ENCODE data around the gene TXNDC11.

The TXNDC11 gene

GRCh38 chr16:11640987-11641817 is 101.5 kb downstream of the TXNDC11 start:
- H3K4me1 ChIP-seq (ENCODE audit: insufficient read depth, insufficient read length) = peaks cover 10% of the 10 kb centered on the region
- TF ChIP-seq SUZ12 (IDR thresholded peaks at IDR 0.05; ENCODE audit: extremely low read depth, insufficient read depth, insufficient read length) (no peak), ZNF274 (IDR thresholded peaks at IDR 0.05; ENCODE audit: low read depth, low read length) (no peak), YY1 (IDR thresholded peaks at IDR 0.05; ENCODE audit: insufficient read depth, insufficient read length) (no peak)

GRCh38 chr16:11639925-11640899 is 102.4 kb downstream of the TXNDC11 start:
- DNase-seq (ENCODE audit: low read depth, low spot score) = peak; percentile 71
- H3K4me3 ChIP-seq (ENCODE audit: insufficient read length, low read depth) = no peak overlapping the region
- H3K4me1 ChIP-seq (ENCODE audit: insufficient read depth, insufficient read length) = peaks cover 20% of the 10 kb centered on the region
- peak overlapping the region; percentile 32 for H3K9ac ChIP-seq (ENCODE audit: insufficient read length, low read depth)
- TF ChIP-seq ZNF274 (IDR thresholded peaks at IDR 0.05; ENCODE audit: low read depth, low read length) = no peak
- no peak for TF ChIP-seq YY1 (IDR thresholded peaks at IDR 0.05; ENCODE audit: insufficient read depth, insufficient read length)
- no peak for TF ChIP-seq SUZ12 (IDR thresholded peaks at IDR 0.05; ENCODE audit: extremely low read depth, insufficient read depth, insufficient read length)
- no peaks in the 10 kb centered on the region for H3K9me3 ChIP-seq (ENCODE audit: insufficient read depth, low read length)
- no peaks in the 10 kb centered on the region for H3K36me3 ChIP-seq (ENCODE audit: insufficient read depth, insufficient read length, low read length)
- H3K27me3 ChIP-seq (ENCODE audit: insufficient read depth, insufficient read length) = no peaks in the 10 kb centered on the region

More at GRCh38 chr16:11640987-11641817, 101.5 kb downstream of the TXNDC11 start:
- DNase-seq (ENCODE audit: low read depth, low spot score) = peak; percentile 20
- Histone ChIP-seq H3K27me3 (ENCODE audit: insufficient read depth, insufficient read length) (no peaks in the 10 kb centered on the region), H3K9me3 (ENCODE audit: insufficient read depth, low read length) (no peaks in the 10 kb centered on the region), H3K36me3 (ENCODE audit: insufficient read depth, insufficient read length, low read length) (no peaks in the 10 kb centered on the region), H3K4me3 (ENCODE audit: insufficient read length, low read depth) (no peak overlapping the region), H3K9ac (ENCODE audit: insufficient read length, low read depth) (peak overlapping the region; percentile 63)

- no peak overlapping the region for H3K4me3 ChIP-seq (ENCODE audit: insufficient read length, low read depth)
- peaks cover 22% of the 10 kb centered on the region for H3K4me1 ChIP-seq (ENCODE audit: insufficient read depth, insufficient read length)
- no peaks in the 10 kb centered on the region for H3K27me3 ChIP-seq (ENCODE audit: insufficient read depth, insufficient read length)
- no peaks in the 10 kb centered on the region for H3K9me3 ChIP-seq (ENCODE audit: insufficient read depth, low read length)
- no peak overlapping the region for H3K9ac ChIP-seq (ENCODE audit: insufficient read length, low read depth)
- no peak for DNase-seq (ENCODE audit: low read depth, low spot score)
- no peak for TF ChIP-seq ZNF274 (IDR thresholded peaks at IDR 0.05; ENCODE audit: low read depth, low read length)
- no peak for TF ChIP-seq YY1 (IDR thresholded peaks at IDR 0.05; ENCODE audit: insufficient read depth, insufficient read length)
- no peak for TF ChIP-seq SUZ12 (IDR thresholded peaks at IDR 0.05; ENCODE audit: extremely low read depth, insufficient read depth, insufficient read length)
- no peaks in the 10 kb centered on the region for H3K36me3 ChIP-seq (ENCODE audit: insufficient read depth, insufficient read length, low read length)
Measured at GRCh38 chr16:11639008-11639562, 103.6 kb downstream of the TXNDC11 start.

- no peaks in the 10 kb centered on the region for H3K9me3 ChIP-seq (ENCODE audit: insufficient read depth, low read length)
- TF ChIP-seq ZNF274 (IDR thresholded peaks at IDR 0.05; ENCODE audit: low read depth, low read length) (no peak), YY1 (IDR thresholded peaks at IDR 0.05; ENCODE audit: insufficient read depth, insufficient read length) (no peak), SUZ12 (IDR thresholded peaks at IDR 0.05; ENCODE audit: extremely low read depth, insufficient read depth, insufficient read length) (no peak)
- no peak overlapping the region for H3K9ac ChIP-seq (ENCODE audit: insufficient read length, low read depth)
- H3K4me3 ChIP-seq (ENCODE audit: insufficient read length, low read depth) = no peak overlapping the region
- DNase-seq (ENCODE audit: low read depth, low spot score) = no peak
- H3K4me1 ChIP-seq (ENCODE audit: insufficient read depth, insufficient read length) = peaks cover 20% of the 10 kb centered on the region
- no peaks in the 10 kb centered on the region for H3K36me3 ChIP-seq (ENCODE audit: insufficient read depth, insufficient read length, low read length)
- no peaks in the 10 kb centered on the region for H3K27me3 ChIP-seq (ENCODE audit: insufficient read depth, insufficient read length)
Measured at GRCh38 chr16:11638140-11638539, 104.5 kb downstream of the TXNDC11 start.

GRCh38 chr16:11637320-11637719 is 105.3 kb downstream of the TXNDC11 start:
- H3K4me1 ChIP-seq (ENCODE audit: insufficient read depth, insufficient read length) = peaks cover 26% of the 10 kb centered on the region
- DNase-seq (ENCODE audit: low read depth, low spot score) = no peak
- no peaks in the 10 kb centered on the region for H3K36me3 ChIP-seq (ENCODE audit: insufficient read depth, insufficient read length, low read length)
- TF ChIP-seq ZNF274 (IDR thresholded peaks at IDR 0.05; ENCODE audit: low read depth, low read length) (no peak), SUZ12 (IDR thresholded peaks at IDR 0.05; ENCODE audit: extremely low read depth, insufficient read depth, insufficient read length) (no peak), YY1 (IDR thresholded peaks at IDR 0.05; ENCODE audit: insufficient read depth, insufficient read length) (no peak)
- no peak overlapping the region for H3K9ac ChIP-seq (ENCODE audit: insufficient read length, low read depth)
- no peaks in the 10 kb centered on the region for H3K9me3 ChIP-seq (ENCODE audit: insufficient read depth, low read length)
- no peaks in the 10 kb centered on the region for H3K27me3 ChIP-seq (ENCODE audit: insufficient read depth, insufficient read length)
- no peak overlapping the region for H3K4me3 ChIP-seq (ENCODE audit: insufficient read length, low read depth)

GRCh38 chr16:11636172-11636721 is 106.4 kb downstream of the TXNDC11 start:
- no peak for TF ChIP-seq ZNF274 (IDR thresholded peaks at IDR 0.05; ENCODE audit: low read depth, low read length)
- no peak for TF ChIP-seq SUZ12 (IDR thresholded peaks at IDR 0.05; ENCODE audit: extremely low read depth, insufficient read depth, insufficient read length)
- no peak for TF ChIP-seq YY1 (IDR thresholded peaks at IDR 0.05; ENCODE audit: insufficient read depth, insufficient read length)
- Histone ChIP-seq H3K36me3 (ENCODE audit: insufficient read depth, insufficient read length, low read length) (no peaks in the 10 kb centered on the region), H3K4me1 (ENCODE audit: insufficient read depth, insufficient read length) (peaks cover 29% of the 10 kb centered on the region), H3K27me3 (ENCODE audit: insufficient read depth, insufficient read length) (no peaks in the 10 kb centered on the region), H3K4me3 (ENCODE audit: insufficient read length, low read depth) (no peak overlapping the region), H3K9me3 (ENCODE audit: insufficient read depth, low read length) (no peaks in the 10 kb centered on the region), H3K9ac (ENCODE audit: insufficient read length, low read depth) (no peak overlapping the region)
- peak; percentile 63 for DNase-seq (ENCODE audit: low read depth, low spot score)
